MCF 10A (cell line): ENCODE data around the gene SLC9C1. TPM values are rescaled to one million over a fixed set of nuclear protein-coding genes. Genes with fewer than 3 reads are reported as not detected.

Source experiments
- BruUV-seq: library from RNA; stranded (reverse); fragments of 400-500 nt; replicated peaks from 2 replicates; lab custom pipeline; 2021; lab: Mats Ljungman, UMichigan
- CTCF ChIA-PET: fragments of 300-600 bp; sonication (Branson Sonifier 250); formaldehyde crosslinking; extraction: SDS; loops from one replicate; lab custom pipeline; 2021; ENCODE audit warnings: antibody characterized with exemption, inconsistent platforms; lab: Yijun Ruan, JAX
- POLR2A ChIA-PET: fragments of 300-600, 350-650 bp; sonication (Branson Sonifier 250); formaldehyde crosslinking; extraction: SDS; loops from one replicate; lab custom pipeline; 2020; ENCODE audit warnings: antibody characterized with exemption, inconsistent platforms; lab: Yijun Ruan, JAX
- DNase-seq: peaks from one replicate; pipeline ENCODE4 v3.0.0-alpha.2; 2018; ENCODE audit not compliant: unreplicated experiment
- H3K27ac Mint-ChIP-seq: one replicate; pipeline ENCODE4 v1.8.0; 2022; ENCODE audit warnings: mild to moderate bottlenecking, low read depth, mixed read lengths; ENCODE audit not compliant: unreplicated experiment
- H3K27me3 Mint-ChIP-seq: one replicate; pipeline ENCODE4 v1.8.0; 2022; ENCODE audit warnings: mixed read lengths; ENCODE audit not compliant: insufficient read depth, unreplicated experiment
- H3K36me3 Mint-ChIP-seq: one replicate; pipeline ENCODE4 v1.8.0; 2022; ENCODE audit warnings: mild to moderate bottlenecking, moderate library complexity, mixed read lengths; ENCODE audit not compliant: insufficient read depth, unreplicated experiment
- H3K4me1 Mint-ChIP-seq: one replicate; pipeline ENCODE4 v1.8.0; 2022; ENCODE audit warnings: mixed read lengths; ENCODE audit not compliant: insufficient read depth, unreplicated experiment
- H3K4me3 Mint-ChIP-seq: one replicate; pipeline ENCODE4 v1.8.0; 2022; ENCODE audit warnings: mild to moderate bottlenecking, moderate library complexity, mixed read lengths; ENCODE audit not compliant: unreplicated experiment
- H3K9me3 Mint-ChIP-seq: one replicate; pipeline ENCODE4 v1.8.0; 2022; ENCODE audit warnings: mixed read lengths; ENCODE audit not compliant: unreplicated experiment
- intact Hi-C: fragments of 100-400 bp; cut with micrococcal nuclease; formaldehyde crosslinking; loops from 2 replicates; pipeline ENCODE4 v1.14.1; 2022
- total RNA-seq: library from RNA; stranded (reverse); gene quantifications from 2 replicates; pipeline ENCODE4 v1.2.3, GENCODE V29; 2022
- TF ChIP-seq, protein P1 (sequence below): fragments of 200-600 bp; IDR thresholded peaks from one replicate; pipeline ENCODE4 v1.8.0; 2022; ENCODE audit warnings: antibody characterized with exemption, mild to moderate bottlenecking; ENCODE audit not compliant: unreplicated experiment

SLC9C1 gene
- total RNA-seq, 1 experiment from 2014 or later = not detected

DNA sequence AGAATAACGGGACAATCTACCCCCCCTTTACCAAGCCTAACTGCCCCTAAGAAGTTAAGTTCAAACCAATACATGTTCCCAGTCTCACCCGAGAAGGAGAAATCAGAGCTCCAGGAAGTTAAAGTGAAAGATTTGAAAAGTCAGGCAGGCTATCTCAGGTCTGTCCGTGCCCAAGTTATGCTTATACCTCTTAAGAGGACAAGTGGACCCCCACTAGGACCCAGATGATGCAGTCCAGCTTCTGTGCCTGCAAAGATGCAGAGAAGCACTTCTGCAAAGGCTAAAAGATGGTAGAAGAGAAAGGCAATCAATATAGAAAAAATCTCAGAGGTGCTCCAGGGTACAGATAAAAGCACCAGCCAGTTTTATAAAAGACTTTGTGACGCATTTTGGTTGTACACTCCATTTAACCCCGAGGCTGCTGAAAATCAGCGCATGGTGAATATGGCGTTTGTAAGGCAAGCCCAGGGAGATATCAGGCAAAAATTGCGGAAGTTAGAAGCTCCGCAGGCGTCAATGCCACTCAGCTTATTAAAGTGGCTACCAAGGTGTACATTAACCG is 9.8 kb upstream of the SLC9C1 start:
- DNase-seq = no peak
- intact Hi-C loops = no loop called here
- CTCF ChIA-PET = interaction anchor here (0.6 to 5.8 kb wide), 3 partner anchors 10 to 261 kb away, joined by 3 to 48 read pairs (median 3); partner anchors contain the start of gene SLC9C1
- no TSS peak for BruUV-seq
- POLR2A ChIA-PET = interaction anchor here (1.4 kb wide), 1 partner anchor 17 kb away, joined by 4 read pairs; no protein-coding TSS in a partner anchor
- Mint-ChIP-seq H3K36me3 (no peaks in the 10 kb centered on the region), H3K4me1 (peaks cover 7% of the 10 kb centered on the region), H3K9me3 (no peaks in the 10 kb centered on the region), H3K27ac (no peak overlapping the region), H3K27me3 (no peaks in the 10 kb centered on the region), H3K4me3 (no peak overlapping the region)
- TF ChIP-seq, protein P1, sequence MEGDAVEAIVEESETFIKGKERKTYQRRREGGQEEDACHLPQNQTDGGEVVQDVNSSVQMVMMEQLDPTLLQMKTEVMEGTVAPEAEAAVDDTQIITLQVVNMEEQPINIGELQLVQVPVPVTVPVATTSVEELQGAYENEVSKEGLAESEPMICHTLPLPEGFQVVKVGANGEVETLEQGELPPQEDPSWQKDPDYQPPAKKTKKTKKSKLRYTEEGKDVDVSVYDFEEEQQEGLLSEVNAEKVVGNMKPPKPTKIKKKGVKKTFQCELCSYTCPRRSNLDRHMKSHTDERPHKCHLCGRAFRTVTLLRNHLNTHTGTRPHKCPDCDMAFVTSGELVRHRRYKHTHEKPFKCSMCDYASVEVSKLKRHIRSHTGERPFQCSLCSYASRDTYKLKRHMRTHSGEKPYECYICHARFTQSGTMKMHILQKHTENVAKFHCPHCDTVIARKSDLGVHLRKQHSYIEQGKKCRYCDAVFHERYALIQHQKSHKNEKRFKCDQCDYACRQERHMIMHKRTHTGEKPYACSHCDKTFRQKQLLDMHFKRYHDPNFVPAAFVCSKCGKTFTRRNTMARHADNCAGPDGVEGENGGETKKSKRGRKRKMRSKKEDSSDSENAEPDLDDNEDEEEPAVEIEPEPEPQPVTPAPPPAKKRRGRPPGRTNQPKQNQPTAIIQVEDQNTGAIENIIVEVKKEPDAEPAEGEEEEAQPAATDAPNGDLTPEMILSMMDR = no peak

DNA sequence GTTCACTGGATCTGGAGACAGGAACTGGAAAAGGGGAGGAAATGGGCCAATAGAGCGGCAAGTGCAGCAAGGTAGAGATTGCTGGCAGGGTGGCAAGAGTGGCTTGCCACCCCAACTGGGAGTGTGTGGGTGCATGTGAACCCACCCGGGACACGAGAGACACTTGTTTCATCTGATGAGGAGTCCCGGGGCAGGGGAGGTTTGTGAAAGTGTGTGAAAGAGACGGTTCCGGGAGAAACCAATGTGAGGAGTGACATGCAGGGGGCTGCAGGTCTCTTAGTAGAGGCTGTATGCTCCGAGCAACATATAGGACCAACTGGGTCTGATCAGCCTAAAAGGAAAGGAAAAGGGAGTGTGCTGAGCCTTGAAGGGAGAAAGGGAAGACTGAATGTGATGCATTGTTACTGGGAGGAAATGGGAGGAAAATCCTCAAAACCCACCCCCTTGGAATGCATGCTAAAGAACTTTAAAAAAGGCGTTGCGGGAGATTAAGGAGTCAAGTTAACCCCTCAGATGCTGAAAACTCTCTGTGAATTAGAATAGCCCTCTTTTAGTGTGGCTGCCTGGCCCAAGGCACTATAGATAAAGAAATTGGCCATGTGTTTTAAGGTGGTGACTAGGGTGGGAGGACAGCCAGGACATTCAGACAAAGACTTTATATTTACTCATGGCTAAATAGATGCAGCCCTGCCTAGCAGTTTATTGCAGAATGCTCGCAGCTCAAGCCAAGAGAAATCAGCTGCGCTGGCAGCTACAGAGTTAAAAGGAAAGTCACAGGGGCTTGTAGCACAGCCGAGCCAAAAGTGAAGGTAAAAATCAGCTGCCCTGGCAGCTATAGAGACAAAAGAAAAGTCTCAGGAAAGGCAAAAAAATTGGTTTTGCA is 9.1 kb upstream of the SLC9C1 start:
- Mint-ChIP-seq H3K27ac (no peak overlapping the region), H3K36me3 (no peaks in the 10 kb centered on the region), H3K4me3 (no peak overlapping the region), H3K9me3 (no peaks in the 10 kb centered on the region), H3K4me1 (peaks cover 7% of the 10 kb centered on the region), H3K27me3 (no peaks in the 10 kb centered on the region)
- intact Hi-C loops = no loop called here
- TF ChIP-seq, protein P1 = no peak
- BruUV-seq = no TSS peak
- DNase-seq = no peak
- CTCF ChIA-PET = interaction anchor here (1.1 to 5.8 kb wide), 3 partner anchors 9 to 260 kb away, joined by 3 to 48 read pairs (median 3); partner anchors contain the start of gene SLC9C1
- POLR2A ChIA-PET = no interaction called here

DNA sequence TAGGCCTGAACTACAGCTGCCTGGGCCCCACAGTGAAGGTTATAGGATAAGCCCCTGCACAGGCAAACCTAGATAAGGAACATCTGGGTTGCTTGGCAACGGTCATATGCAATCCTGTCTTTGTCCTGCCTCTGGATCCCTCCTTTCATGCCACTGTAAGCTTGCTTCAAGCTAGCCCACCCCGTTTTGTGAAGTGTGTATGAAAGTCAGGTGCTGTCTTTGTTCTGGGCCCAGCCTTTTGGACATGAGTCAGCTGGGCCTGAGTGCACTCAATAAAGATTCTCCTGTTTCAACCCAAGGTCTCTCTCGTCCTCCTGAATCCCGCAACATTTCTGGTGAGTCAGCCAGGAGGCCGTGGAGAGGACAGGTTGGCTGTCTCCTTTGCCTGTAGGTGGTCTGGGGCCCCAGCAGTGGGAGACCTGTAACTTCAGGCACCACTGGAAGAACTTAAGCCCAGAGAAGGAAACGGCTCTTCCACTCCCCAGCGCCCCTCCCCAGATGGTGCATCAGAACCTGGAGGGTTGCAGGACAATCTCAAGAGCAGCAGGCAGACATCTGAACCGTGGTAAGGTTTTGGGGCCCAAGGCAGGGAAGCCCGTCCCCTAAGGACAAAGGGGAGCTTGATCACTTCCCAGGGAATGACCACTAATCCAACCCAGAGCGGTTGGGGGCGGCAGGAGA is 8.3 kb upstream of the SLC9C1 start:
- DNase-seq = no peak
- H3K9me3 Mint-ChIP-seq = no peaks in the 10 kb centered on the region
- no peak overlapping the region for H3K4me3 Mint-ChIP-seq
- POLR2A ChIA-PET = no interaction called here
- no peaks in the 10 kb centered on the region for H3K36me3 Mint-ChIP-seq
- H3K4me1 Mint-ChIP-seq = peaks cover 2% of the 10 kb centered on the region
- H3K27ac Mint-ChIP-seq = no peak overlapping the region
- no peaks in the 10 kb centered on the region for H3K27me3 Mint-ChIP-seq
- CTCF ChIA-PET = interaction anchor here (1.1 to 5.8 kb wide), 2 partner anchors 8 to 135 kb away, joined by 3 to 48 read pairs; partner anchors contain the start of gene SLC9C1
- intact Hi-C loops = no loop called here
- TF ChIP-seq, protein P1 = no peak
- BruUV-seq = no TSS peak
